Activated T-cell treated with anti-CD3 and anti-CD28 coated beads for 48 hours (primary cell): ENCODE results near the gene FAM170A.

Experiments used
- DNase-seq: peaks from one replicate; pipeline ENCODE4 v3.0.0-alpha.2; 2020; ENCODE audit warnings: low read depth

FAM170A gene

GRCh38 chr5:119629339-119629738 is at the start of gene FAM170A:
TSS of gene FAM170A (plus strand) at chr5:119629558. CDS start at chr5:119629769, 211 bp downstream.
- DNase-seq: no peak

GRCh38 chr5:119582987-119583386 is 46.4 kb upstream of the FAM170A start:
- no peak for DNase-seq

- DNase-seq: no peak
These were observed 45.7 kb upstream of the FAM170A start for GRCh38 chr5:119583684-119584083.

- DNase-seq: no peak
These were observed 33.3 kb upstream of the FAM170A start for GRCh38 chr5:119596046-119596445.

GRCh38 chr5:119597728-119598298 is 31.5 kb upstream of the FAM170A start:
- no peak for DNase-seq

GRCh38 chr5:119613937-119614336 is 15.4 kb upstream of the FAM170A start:
- no peak for DNase-seq

GRCh38 chr5:119614838-119615237 is 14.5 kb upstream of the FAM170A start:
- no peak for DNase-seq

GRCh38 chr5:119626086-119626485 is 3.3 kb upstream of the FAM170A start:
- no peak for DNase-seq

GRCh38 chr5:119630752-119631440 is 1.5 kb downstream of the FAM170A start:
- no peak for DNase-seq

GRCh38 chr5:119631660-119632059 is 2.3 kb downstream of the FAM170A start:
- no peak for DNase-seq

GRCh38 chr5:119651486-119651885 is 22.1 kb downstream of the FAM170A start:
- no peak for DNase-seq

- no peak for DNase-seq
These were observed 25.7 kb downstream of the FAM170A start for GRCh38 chr5:119655061-119655460.

GRCh38 chr5:119656023-119656422 is 26.7 kb downstream of the FAM170A start:
- no peak for DNase-seq

- no peak for DNase-seq
These were observed 37.2 kb downstream of the FAM170A start for GRCh38 chr5:119666542-119666941.

GRCh38 chr5:119678351-119679028 is 49.1 kb downstream of the FAM170A start:
- DNase-seq: no peak

- no peak for DNase-seq
These were observed 50.7 kb downstream of the FAM170A start for GRCh38 chr5:119680080-119680479.

- no peak for DNase-seq
These were observed 52.4 kb downstream of the FAM170A start for GRCh38 chr5:119681734-119682133.

- DNase-seq: no peak
These were observed 53.0 kb downstream of the FAM170A start for GRCh38 chr5:119682372-119682771.
